ENCODE measurements around the gene ICAM2. TPM values are rescaled to one million over a fixed set of nuclear protein-coding genes. Genes with fewer than 3 reads are reported as not detected.
"Not testable (repeated sequence)": the region's sequence is repeated elsewhere in the genome, so short reads cannot be mapped to it uniquely, and the experiment has no call there.

The ICAM2 gene
- total RNA-seq, 1 experiment from 2014 or later, result not detected

GRCh38 chr17:63982641-63983040 is 37.8 kb downstream of the ICAM2 start:
- DNase-seq (ENCODE audit: extremely low read depth, low read depth), result not testable (repeated sequence)

GRCh38 chr17:63978272-63979200 is 41.9 kb downstream of the ICAM2 start:
- DNase-seq (ENCODE audit: extremely low read depth, low read depth), result no peak

GRCh38 chr17:63976702-63977101 is 43.7 kb downstream of the ICAM2 start:
- no peak for DNase-seq (ENCODE audit: extremely low read depth, low read depth)

GRCh38 chr17:63975541-63976092 is 44.8 kb downstream of the ICAM2 start:
- no peak for DNase-seq (ENCODE audit: extremely low read depth, low read depth)

- no peak for DNase-seq (ENCODE audit: extremely low read depth, low read depth)
Observed at GRCh38 chr17:63974594-63975192, 45.7 kb downstream of the ICAM2 start.

GRCh38 chr17:63973930-63974593 is 46.4 kb downstream of the ICAM2 start:
- no peak for DNase-seq (ENCODE audit: extremely low read depth, low read depth)

GRCh38 chr17:63973247-63973646 is 47.2 kb downstream of the ICAM2 start:
- no peak for DNase-seq (ENCODE audit: extremely low read depth, low read depth)

- no peak for DNase-seq (ENCODE audit: extremely low read depth, low read depth)
Observed at GRCh38 chr17:63972796-63973195, 47.6 kb downstream of the ICAM2 start, which contains the start of gene SCN4A. SCN4A (minus strand) TSS chr17:63972918; CDS start chr17:63972841, 77 bp downstream.

- no peak for DNase-seq (ENCODE audit: extremely low read depth, low read depth)
Observed at GRCh38 chr17:63969278-63969677, 51.2 kb downstream of the ICAM2 start.

- DNase-seq (ENCODE audit: extremely low read depth, low read depth), result no peak
Observed at GRCh38 chr17:63967953-63968352, 52.5 kb downstream of the ICAM2 start.

- no peak for DNase-seq (ENCODE audit: extremely low read depth, low read depth)
Observed at GRCh38 chr17:63966646-63967264, 53.7 kb downstream of the ICAM2 start.

GRCh38 chr17:63963123-63963522 is 57.3 kb downstream of the ICAM2 start:
- no peak for DNase-seq (ENCODE audit: extremely low read depth, low read depth)

GRCh38 chr17:63962298-63962744 is 58.1 kb downstream of the ICAM2 start:
- DNase-seq (ENCODE audit: extremely low read depth, low read depth), result no peak

GRCh38 chr17:63961355-63962212 is 58.8 kb downstream of the ICAM2 start:
- DNase-seq (ENCODE audit: extremely low read depth, low read depth), result peak; percentile 78

- no peak for DNase-seq (ENCODE audit: extremely low read depth, low read depth)
Observed at GRCh38 chr17:63960430-63960829, 60.0 kb downstream of the ICAM2 start.

- DNase-seq (ENCODE audit: extremely low read depth, low read depth), result no peak
Observed at GRCh38 chr17:63960006-63960405, 60.4 kb downstream of the ICAM2 start.

- no peak for DNase-seq (ENCODE audit: extremely low read depth, low read depth)
Observed at GRCh38 chr17:63956296-63956920, 64.0 kb downstream of the ICAM2 start.

GRCh38 chr17:63955791-63956190 is 64.6 kb downstream of the ICAM2 start:
- no peak for DNase-seq (ENCODE audit: extremely low read depth, low read depth)

- no peak for DNase-seq (ENCODE audit: extremely low read depth, low read depth)
Observed at GRCh38 chr17:63955232-63955631, 65.2 kb downstream of the ICAM2 start.
